Measurements from ENCODE around the gene SLIT3. TPM values are rescaled to one million over a fixed set of nuclear protein-coding genes. Genes with fewer than 3 reads are reported as not detected.

SLIT3 gene
- total RNA-seq, 1 donor from 2014 or later = 31.8 TPM

DNA sequence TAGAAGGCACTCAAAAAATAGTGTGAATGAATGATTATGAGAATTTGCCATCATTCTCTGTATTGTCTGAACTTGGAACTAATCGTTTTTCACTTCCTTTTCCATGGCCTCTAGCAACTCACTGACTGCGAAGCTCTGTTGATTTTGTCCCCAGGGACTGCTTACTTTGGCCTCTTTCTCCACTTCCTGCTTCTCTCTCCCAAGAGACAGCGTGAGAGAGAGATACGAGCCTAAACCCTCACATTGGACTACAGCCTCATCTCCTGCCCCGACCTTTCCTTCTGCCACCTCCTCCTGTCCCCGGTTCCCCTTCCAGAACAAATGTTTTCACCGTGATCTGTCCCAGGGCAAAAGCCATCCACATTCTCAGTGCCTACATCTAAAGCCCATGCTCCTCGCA, 421.0 kb downstream of the SLIT3 start:
- Mint-ChIP-seq H3K27ac (ENCODE audit: unreplicated experiment) (no peak overlapping the region), H3K27me3 (ENCODE audit: unreplicated experiment) (no peaks in the 10 kb centered on the region), H3K36me3 (ENCODE audit: unreplicated experiment) (no peaks in the 10 kb centered on the region), H3K4me1 (ENCODE audit: unreplicated experiment) (peaks cover 22% of the 10 kb centered on the region), H3K9me3 (ENCODE audit: unreplicated experiment) (no peaks in the 10 kb centered on the region), H3K4me3 (ENCODE audit: unreplicated experiment) (no peak overlapping the region)
- TF ChIP-seq, protein P1, sequence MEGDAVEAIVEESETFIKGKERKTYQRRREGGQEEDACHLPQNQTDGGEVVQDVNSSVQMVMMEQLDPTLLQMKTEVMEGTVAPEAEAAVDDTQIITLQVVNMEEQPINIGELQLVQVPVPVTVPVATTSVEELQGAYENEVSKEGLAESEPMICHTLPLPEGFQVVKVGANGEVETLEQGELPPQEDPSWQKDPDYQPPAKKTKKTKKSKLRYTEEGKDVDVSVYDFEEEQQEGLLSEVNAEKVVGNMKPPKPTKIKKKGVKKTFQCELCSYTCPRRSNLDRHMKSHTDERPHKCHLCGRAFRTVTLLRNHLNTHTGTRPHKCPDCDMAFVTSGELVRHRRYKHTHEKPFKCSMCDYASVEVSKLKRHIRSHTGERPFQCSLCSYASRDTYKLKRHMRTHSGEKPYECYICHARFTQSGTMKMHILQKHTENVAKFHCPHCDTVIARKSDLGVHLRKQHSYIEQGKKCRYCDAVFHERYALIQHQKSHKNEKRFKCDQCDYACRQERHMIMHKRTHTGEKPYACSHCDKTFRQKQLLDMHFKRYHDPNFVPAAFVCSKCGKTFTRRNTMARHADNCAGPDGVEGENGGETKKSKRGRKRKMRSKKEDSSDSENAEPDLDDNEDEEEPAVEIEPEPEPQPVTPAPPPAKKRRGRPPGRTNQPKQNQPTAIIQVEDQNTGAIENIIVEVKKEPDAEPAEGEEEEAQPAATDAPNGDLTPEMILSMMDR (IDR thresholded peaks at IDR 0.05) = no peak
- no peak for DNase-seq (ENCODE audit: extremely low spot score, unreplicated experiment)

DNA sequence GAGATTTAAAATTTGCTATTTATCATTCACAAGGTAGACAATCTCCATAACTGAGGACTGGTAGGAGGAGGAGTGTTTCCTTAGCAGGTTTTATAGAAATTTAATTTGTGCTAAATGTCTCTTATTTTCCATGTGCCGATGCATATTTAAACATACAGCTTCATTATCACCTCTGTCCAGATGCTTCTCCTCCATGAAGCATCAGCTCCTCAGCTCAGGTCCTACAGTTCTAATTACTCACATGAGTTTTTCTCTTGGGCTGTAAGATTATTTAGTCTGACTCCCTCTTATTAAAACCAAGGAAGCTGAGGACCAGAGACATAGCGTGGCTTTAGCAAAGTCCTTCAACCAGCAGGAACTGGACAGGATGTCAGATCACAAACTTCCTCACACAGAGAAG, 421.6 kb downstream of the SLIT3 start:
- Mint-ChIP-seq H3K36me3 (ENCODE audit: unreplicated experiment) (no peaks in the 10 kb centered on the region), H3K4me3 (ENCODE audit: unreplicated experiment) (no peak overlapping the region), H3K27me3 (ENCODE audit: unreplicated experiment) (no peaks in the 10 kb centered on the region), H3K4me1 (ENCODE audit: unreplicated experiment) (peaks cover 22% of the 10 kb centered on the region), H3K9me3 (ENCODE audit: unreplicated experiment) (no peaks in the 10 kb centered on the region), H3K27ac (ENCODE audit: unreplicated experiment) (no peak overlapping the region)
- DNase-seq (ENCODE audit: extremely low spot score, unreplicated experiment) = no peak
- TF ChIP-seq, protein P1 (IDR thresholded peaks at IDR 0.05) = no peak

DNA sequence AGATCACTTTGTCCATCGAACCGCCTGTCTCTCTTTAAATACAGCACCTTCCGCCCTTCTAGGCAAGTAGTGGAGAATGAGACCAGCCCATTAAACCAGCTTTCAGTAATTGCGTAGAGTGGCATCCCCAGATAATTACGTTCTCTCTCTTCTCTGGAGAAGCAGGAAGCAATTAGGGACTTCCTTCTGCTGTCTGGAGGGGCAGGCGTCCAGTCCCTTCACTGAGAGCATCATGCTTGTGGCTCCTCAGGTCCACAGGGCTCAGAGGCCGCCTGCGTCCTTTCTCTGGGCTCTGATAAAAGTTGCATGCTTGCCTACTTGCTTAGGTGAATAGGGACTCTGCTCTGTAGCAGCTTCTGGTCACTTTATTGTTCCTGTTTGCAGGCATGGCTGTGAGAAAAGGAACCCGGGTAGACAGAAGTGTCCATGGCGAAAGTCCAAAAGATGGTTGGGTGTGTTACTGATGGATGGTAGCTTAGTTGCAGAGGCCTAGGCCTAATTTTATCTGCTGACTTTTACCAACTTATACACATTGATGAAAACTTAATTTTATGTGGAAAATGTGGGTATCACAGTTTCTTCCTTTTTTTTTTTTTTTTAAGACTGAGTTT, 422.7 kb downstream of the SLIT3 start:
- H3K27me3 Mint-ChIP-seq (ENCODE audit: unreplicated experiment) = no peaks in the 10 kb centered on the region
- no peak overlapping the region for H3K4me3 Mint-ChIP-seq (ENCODE audit: unreplicated experiment)
- TF ChIP-seq, protein P1 (IDR thresholded peaks at IDR 0.05) = no peak
- no peak overlapping the region for H3K27ac Mint-ChIP-seq (ENCODE audit: unreplicated experiment)
- DNase-seq (ENCODE audit: extremely low spot score, unreplicated experiment) = no peak
- no peaks in the 10 kb centered on the region for H3K36me3 Mint-ChIP-seq (ENCODE audit: unreplicated experiment)
- H3K9me3 Mint-ChIP-seq (ENCODE audit: unreplicated experiment) = no peaks in the 10 kb centered on the region
- peaks cover 22% of the 10 kb centered on the region for H3K4me1 Mint-ChIP-seq (ENCODE audit: unreplicated experiment)

DNA sequence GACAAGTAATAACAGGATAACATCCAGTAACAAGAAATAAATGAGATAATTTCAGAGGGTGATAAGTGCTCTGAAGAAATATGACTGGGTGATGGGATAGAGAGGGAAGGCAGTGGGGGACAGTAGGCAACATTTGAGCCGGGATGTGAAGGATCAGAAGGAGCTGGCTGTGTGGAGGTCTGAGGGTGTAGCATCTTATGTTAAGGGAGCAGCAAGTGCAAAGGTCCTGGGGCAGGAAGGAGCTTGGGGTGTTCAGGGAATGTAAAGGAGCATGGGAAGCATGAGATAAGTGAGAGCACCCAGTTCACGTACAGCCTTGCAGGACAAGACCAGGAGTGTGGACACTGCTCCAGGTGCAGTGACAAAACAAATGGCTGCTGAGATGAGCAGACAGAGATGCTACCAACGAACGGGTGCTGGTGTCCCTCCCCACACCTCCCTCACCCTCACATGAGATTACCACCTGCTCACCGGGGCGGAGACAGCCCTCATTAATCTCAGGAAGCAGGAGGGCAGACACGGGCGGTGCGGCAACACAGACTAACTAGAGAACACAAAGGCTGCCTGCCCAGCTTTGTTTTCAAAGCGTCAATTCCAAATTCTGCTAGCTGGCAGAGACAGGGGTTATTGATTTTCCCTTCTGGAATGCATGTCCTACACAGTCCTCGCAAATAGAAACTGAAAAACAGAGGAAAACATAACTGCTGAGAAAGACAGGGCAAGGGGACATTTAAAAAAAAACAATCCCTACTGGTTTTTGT, 423.6 kb downstream of the SLIT3 start:
- no peak overlapping the region for H3K4me3 Mint-ChIP-seq (ENCODE audit: unreplicated experiment)
- TF ChIP-seq, protein P1 (IDR thresholded peaks at IDR 0.05) = no peak
- H3K27ac Mint-ChIP-seq (ENCODE audit: unreplicated experiment) = no peak overlapping the region
- no peaks in the 10 kb centered on the region for H3K9me3 Mint-ChIP-seq (ENCODE audit: unreplicated experiment)
- DNase-seq (ENCODE audit: extremely low spot score, unreplicated experiment) = no peak
- H3K4me1 Mint-ChIP-seq (ENCODE audit: unreplicated experiment) = peaks cover 22% of the 10 kb centered on the region
- no peaks in the 10 kb centered on the region for H3K36me3 Mint-ChIP-seq (ENCODE audit: unreplicated experiment)
- H3K27me3 Mint-ChIP-seq (ENCODE audit: unreplicated experiment) = no peaks in the 10 kb centered on the region

DNA sequence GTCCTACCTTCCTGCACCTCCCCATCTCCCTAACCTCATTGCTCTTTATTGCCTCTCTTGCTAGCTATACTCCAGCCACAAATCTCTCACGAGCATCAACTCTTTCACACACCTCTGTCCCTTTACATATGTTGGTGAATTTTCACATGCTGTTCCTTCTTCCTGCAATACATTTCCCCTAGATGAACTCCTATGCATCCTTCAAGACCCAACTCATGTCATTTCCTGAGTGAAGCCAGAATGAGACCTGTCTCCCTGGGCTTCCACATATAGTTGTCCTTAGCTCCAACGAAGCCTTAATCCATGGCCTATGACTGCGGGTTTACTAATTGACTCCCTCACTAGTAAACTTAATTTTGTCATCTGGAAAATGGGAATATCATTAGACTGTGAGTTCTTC, 424.5 kb downstream of the SLIT3 start:
- TF ChIP-seq, protein P1 (IDR thresholded peaks at IDR 0.05) = no peak
- Mint-ChIP-seq H3K4me3 (ENCODE audit: unreplicated experiment) (no peak overlapping the region), H3K27me3 (ENCODE audit: unreplicated experiment) (no peaks in the 10 kb centered on the region), H3K27ac (ENCODE audit: unreplicated experiment) (no peak overlapping the region), H3K4me1 (ENCODE audit: unreplicated experiment) (peaks cover 14% of the 10 kb centered on the region), H3K9me3 (ENCODE audit: unreplicated experiment) (no peaks in the 10 kb centered on the region), H3K36me3 (ENCODE audit: unreplicated experiment) (no peaks in the 10 kb centered on the region)
- DNase-seq (ENCODE audit: extremely low spot score, unreplicated experiment) = no peak
